Mucosa of stomach (tissue), 1 donor: ENCODE data around the gene CD69.

Experiments
- H3K27me3 ChIP-seq: one replicate; pipeline ENCODE4 v1.7.0; 2013; ENCODE audit warnings: mild to moderate bottlenecking, low read length; ENCODE audit not compliant: control insufficient read depth, insufficient read depth
- H3K36me3 ChIP-seq: one replicate; pipeline ENCODE4 v1.7.0; 2013; ENCODE audit warnings: low read length; ENCODE audit not compliant: control insufficient read depth, insufficient read depth
- H3K4me1 ChIP-seq: one replicate; pipeline ENCODE4 v1.7.0; 2013; ENCODE audit warnings: mild to moderate bottlenecking, low read length; ENCODE audit not compliant: control insufficient read depth, insufficient read depth
- H3K4me3 ChIP-seq: one replicate; pipeline ENCODE4 v1.7.0; 2013; ENCODE audit warnings: low read length
- H3K9ac ChIP-seq: one replicate; pipeline ENCODE4 v1.7.0; 2013; ENCODE audit warnings: mild to moderate bottlenecking, low read length, moderate library complexity
- H3K9me3 ChIP-seq: one replicate; pipeline ENCODE4 v1.7.0; 2013; ENCODE audit warnings: mild to moderate bottlenecking, low read length, moderate library complexity; ENCODE audit not compliant: control insufficient read depth
- donor health status: Pancreatic carcinoma.

The CD69 gene

DNA sequence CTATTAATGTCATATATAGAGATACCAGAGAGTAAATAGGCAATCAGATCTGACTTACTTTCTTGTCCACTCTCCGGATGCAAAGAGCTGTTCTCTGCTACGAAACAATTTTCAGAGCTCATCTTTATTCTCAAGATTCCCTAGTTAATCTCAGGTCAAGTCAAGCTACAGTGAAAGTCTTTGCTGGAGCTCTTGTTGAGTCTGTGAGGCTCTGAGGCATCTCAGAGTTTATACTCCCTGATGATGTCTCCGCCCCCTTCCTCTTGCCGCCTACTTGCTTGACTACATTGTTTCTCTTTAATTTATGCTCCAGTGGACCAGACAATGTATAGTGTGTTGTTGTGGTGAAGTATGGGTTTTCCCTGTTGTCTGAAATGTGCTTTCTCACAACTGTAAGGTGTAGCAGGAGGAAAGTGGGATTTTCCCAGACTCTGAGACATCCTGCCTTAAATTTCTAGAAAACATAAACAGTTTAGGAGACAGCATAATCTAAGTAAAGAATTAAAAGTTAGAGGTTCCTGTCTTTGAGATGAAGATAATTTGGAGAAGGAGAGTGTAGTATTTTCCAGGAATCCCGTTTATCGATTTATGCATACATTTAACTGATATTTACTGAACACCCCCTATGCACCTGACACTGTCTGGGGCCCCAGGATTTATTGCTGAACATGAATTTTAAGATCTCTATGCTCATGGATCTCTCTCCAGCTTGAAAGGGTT, at the start of gene CD69:
Gene CD69, minus strand, starts transcription at position 203 of the 720 bp plus-strand sequence. Its CDS starts 81 bp downstream, at position 122.
- no peaks in the 10 kb centered on the region for H3K36me3 ChIP-seq
- H3K27me3 ChIP-seq = no peaks in the 10 kb centered on the region
- peaks cover 4% of the 10 kb centered on the region for H3K4me1 ChIP-seq
- H3K9me3 ChIP-seq = no peaks in the 10 kb centered on the region
- no peak within 1 kb of the TSS for H3K4me3 ChIP-seq
- H3K9ac ChIP-seq = peak within 1 kb of the TSS; percentile 45

- H3K9me3 ChIP-seq = no peaks in the 10 kb centered on the region
- H3K4me1 ChIP-seq = peaks cover 5% of the 10 kb centered on the region
- H3K4me3 ChIP-seq = no peak overlapping the region
- H3K9ac ChIP-seq = no peak overlapping the region
- H3K36me3 ChIP-seq = no peaks in the 10 kb centered on the region
- H3K27me3 ChIP-seq = peaks cover 6% of the 10 kb centered on the region
Observed at GRCh38 chr12:9809866-9810265, 49.2 kb upstream of the CD69 start.

GRCh38 chr12:9809338-9809737, 48.6 kb upstream of the CD69 start:
- Histone ChIP-seq H3K4me1 (peaks cover 5% of the 10 kb centered on the region), H3K9ac (no peak overlapping the region), H3K27me3 (peaks cover 6% of the 10 kb centered on the region), H3K9me3 (no peaks in the 10 kb centered on the region), H3K36me3 (no peaks in the 10 kb centered on the region), H3K4me3 (no peak overlapping the region)

DNA sequence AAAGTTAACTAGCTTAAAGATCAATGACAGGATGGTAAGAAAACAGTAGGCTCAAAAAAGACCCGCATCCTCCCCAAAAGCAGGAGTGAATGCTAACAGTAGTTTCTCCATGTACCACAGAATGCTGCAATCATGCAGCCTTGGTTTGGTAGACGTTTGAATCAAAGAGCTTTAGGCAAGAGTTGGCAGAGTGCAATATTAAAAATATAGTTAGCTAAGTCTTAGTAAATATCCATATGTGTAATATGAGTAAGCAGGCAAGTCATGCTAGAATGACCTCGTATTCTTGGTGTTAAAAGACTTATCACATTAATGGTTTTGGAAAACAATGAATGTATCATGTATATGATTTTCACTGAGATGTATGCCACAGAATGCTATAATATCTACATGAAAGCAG, 47.8 kb upstream of the CD69 start:
- Histone ChIP-seq H3K9me3 (no peaks in the 10 kb centered on the region), H3K27me3 (peaks cover under 1% of the 10 kb centered on the region), H3K9ac (no peak overlapping the region), H3K4me1 (no peaks in the 10 kb centered on the region), H3K4me3 (no peak overlapping the region), H3K36me3 (no peaks in the 10 kb centered on the region)

DNA sequence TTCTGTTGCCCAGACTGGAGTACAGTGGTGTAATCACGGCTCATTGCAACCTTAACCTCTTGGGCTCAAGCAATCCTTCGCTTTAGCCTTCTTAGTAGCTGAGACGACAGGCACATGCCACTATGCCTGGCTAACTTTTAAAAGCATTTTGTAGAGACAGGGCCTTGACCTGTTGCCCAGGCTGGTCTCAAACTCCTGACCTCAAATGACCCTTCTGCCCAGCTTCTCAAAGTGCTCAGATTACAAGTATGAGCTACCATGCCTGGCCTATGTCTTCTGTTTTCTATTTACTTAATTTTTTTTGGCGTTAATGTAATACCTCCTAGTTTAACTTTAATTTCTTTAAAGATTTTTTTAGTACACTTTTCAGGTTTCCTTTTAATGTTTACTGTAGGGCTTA, 46.0 kb upstream of the CD69 start:
- Histone ChIP-seq H3K4me1 (no peaks in the 10 kb centered on the region), H3K27me3 (no peaks in the 10 kb centered on the region), H3K4me3 (no peak overlapping the region), H3K9me3 (no peaks in the 10 kb centered on the region), H3K9ac (no peak overlapping the region), H3K36me3 (no peaks in the 10 kb centered on the region)

DNA sequence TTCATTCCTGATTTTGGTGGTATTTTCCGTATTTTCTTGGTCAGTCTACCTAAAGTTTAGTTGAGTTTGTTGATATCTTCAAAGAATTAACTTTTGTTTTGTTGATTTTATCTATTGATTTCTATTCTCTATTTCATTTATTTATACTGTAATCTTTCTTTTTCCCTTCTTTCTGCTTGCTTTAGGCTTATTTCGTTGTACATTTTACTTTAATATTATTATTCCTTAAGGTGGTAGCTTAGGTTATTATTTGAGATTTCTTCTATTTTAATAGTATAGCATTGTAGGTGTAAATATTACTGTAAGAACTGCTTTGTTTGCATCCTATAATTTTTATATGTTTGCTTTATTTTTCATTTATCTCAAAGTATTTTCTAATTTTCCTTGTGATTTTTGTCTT, 45.2 kb upstream of the CD69 start:
- Histone ChIP-seq H3K4me1 (no peaks in the 10 kb centered on the region), H3K9ac (no peak overlapping the region), H3K4me3 (no peak overlapping the region), H3K9me3 (no peaks in the 10 kb centered on the region), H3K27me3 (no peaks in the 10 kb centered on the region), H3K36me3 (no peaks in the 10 kb centered on the region)

DNA sequence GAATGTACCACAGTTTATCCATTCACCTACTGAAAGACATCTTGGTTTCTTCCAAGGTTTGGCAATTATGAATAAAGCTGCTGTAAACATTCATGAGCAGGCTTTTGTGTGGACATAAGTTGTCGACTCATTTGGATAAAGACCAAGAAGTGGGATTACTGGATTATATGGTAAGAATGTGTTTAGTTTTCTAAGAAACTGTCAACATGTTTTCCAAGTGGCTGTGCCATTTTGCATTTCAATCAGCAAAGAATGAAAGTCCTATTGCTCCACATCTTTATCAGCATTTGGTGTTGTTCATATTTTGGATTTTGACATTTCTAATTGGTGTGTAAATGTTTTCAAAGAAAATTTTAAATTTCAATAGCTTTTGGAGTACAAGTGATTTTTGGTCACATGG, 39.3 kb upstream of the CD69 start:
- no peaks in the 10 kb centered on the region for H3K9me3 ChIP-seq
- H3K27me3 ChIP-seq = no peaks in the 10 kb centered on the region

DNA sequence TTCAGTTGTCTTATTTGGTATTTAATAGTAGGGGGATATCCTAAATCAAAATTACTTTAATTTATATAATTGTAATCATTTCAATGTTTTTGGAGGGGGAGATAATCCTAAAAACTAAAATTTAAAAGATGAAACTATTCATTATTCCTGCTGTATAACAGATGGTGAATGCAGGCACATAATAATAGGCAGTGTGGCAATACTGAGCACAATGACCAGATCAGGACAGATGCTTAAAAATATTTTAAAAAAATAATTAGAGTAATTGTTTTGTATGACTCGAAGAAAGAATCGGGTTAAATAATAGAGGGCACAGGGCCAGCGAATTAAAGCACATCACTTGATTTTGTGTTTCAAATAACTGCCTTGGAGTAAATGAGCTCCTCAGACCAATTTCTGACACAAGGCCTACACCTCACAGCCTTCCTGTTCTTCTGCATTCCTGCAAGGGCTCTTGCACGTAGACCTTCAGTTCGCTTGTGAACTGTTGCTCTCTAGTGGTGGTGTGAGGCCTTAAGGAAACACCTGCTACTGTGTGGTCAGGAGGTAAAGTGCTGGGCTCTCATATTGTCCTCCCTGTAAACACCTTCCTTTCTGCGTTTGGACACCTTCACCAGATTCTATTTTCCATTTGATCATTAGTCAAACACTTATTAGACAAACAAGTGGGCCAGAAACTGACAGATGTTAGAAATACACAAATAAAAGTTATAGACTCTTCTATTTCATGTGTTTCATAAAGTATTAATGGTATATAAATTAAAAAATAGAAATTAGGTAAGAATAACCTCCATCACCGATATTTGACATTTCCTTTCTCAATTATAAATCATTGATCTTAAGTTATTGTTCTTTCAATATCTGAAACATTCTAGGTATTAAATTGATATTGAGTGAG, 37.3 kb upstream of the CD69 start:
- no peaks in the 10 kb centered on the region for H3K9me3 ChIP-seq
- no peaks in the 10 kb centered on the region for H3K36me3 ChIP-seq
- no peaks in the 10 kb centered on the region for H3K27me3 ChIP-seq
- H3K4me3 ChIP-seq = no peak overlapping the region
- H3K9ac ChIP-seq = no peak overlapping the region
- H3K4me1 ChIP-seq = no peaks in the 10 kb centered on the region

More for the DNA sequence above, 39.3 kb upstream of the CD69 start:
- Histone ChIP-seq H3K4me3 (no peak overlapping the region), H3K4me1 (no peaks in the 10 kb centered on the region), H3K9ac (no peak overlapping the region), H3K36me3 (no peaks in the 10 kb centered on the region)

DNA sequence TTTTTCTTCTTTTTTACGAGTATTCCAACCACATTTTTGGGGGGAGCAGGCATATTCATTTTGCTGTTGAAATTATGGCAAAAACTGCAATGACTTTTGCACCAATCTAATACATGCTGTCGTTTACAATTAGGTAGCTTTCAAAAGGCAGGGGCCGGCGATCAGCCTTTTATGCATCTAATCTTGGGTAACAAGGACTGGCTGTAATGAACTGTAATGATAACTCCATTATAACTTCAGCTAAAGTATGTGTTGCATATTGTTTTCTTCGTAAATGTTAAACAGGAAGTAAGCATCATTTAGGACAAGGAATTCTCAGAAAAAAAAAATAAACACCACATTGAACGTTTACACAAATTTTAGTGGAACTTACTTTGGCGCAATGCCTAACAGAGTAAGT, 36.3 kb upstream of the CD69 start:
- Histone ChIP-seq H3K4me1 (no peaks in the 10 kb centered on the region), H3K9me3 (no peaks in the 10 kb centered on the region), H3K36me3 (no peaks in the 10 kb centered on the region), H3K27me3 (no peaks in the 10 kb centered on the region), H3K4me3 (no peak overlapping the region), H3K9ac (no peak overlapping the region)

- Histone ChIP-seq H3K9ac (no peak overlapping the region), H3K4me1 (no peaks in the 10 kb centered on the region), H3K4me3 (no peak overlapping the region), H3K9me3 (no peaks in the 10 kb centered on the region), H3K36me3 (no peaks in the 10 kb centered on the region), H3K27me3 (no peaks in the 10 kb centered on the region)
Observed at GRCh38 chr12:9796346-9796745, 35.6 kb upstream of the CD69 start.

DNA sequence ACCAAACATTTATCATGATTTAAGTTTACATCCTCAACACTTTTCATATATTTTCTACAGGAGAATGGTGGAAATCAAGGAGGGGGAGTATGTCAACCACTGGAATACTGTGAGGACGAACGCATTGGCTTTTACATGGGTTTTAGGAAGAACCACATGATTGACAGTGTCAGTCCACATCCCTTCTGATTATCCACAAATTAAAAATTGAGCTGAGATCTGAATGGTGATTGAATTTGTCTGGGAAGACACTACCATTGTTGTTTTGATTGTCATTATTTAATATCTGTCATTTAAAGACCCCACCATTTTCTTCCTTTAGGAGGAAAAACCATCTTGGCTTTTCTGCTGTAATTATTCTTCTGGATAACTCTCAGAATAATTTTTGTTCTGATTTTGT, 35.2 kb upstream of the CD69 start:
- H3K9ac ChIP-seq = no peak overlapping the region
- H3K9me3 ChIP-seq = no peaks in the 10 kb centered on the region
- no peaks in the 10 kb centered on the region for H3K36me3 ChIP-seq
- no peaks in the 10 kb centered on the region for H3K27me3 ChIP-seq
- no peaks in the 10 kb centered on the region for H3K4me1 ChIP-seq
- no peak overlapping the region for H3K4me3 ChIP-seq

DNA sequence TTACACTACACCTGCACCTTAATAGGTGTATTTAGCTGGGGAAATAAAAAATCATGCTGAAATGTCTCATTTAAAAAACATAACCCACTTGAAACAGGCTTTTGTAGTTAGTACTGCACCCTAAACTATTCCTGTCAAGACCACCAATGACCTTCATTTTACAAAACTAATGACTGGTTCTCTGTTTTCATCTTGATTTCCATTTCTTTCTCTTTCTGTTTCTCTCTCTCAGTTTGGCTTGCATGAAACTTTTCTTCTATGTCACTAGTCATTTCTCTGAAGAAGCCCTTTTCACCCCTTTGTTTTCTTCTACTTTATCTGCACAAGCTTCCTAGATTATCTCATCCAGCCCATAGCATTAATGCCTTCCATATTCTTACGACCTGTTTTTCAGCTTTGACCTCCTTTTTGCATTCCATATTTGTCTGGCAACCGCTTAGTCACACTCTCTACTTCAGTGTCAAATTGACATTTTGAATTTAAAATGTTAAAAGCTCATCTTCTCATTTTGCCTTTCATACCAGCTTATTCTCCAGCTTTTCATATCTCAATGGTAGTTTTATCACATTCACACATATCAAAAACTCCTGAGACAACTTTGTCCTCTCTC, 33.9 kb upstream of the CD69 start:
- H3K4me1 ChIP-seq = no peaks in the 10 kb centered on the region
- H3K9me3 ChIP-seq = no peaks in the 10 kb centered on the region
- H3K27me3 ChIP-seq = no peaks in the 10 kb centered on the region
- H3K4me3 ChIP-seq = no peak overlapping the region
- H3K36me3 ChIP-seq = no peaks in the 10 kb centered on the region
- no peak overlapping the region for H3K9ac ChIP-seq
